IMR-90 (cell line): Measurements from ENCODE around the gene MVP. TPM values are rescaled to one million over a fixed set of nuclear protein-coding genes. Genes with fewer than 3 reads are reported as not detected.

ENCODE experiments used
- ATAC-seq: fragments of 200-7000 bp; cut with Tn5 transposase; 2 replicates; pipeline ENCODE4 v1.9.1; 2020; ENCODE audit warnings: low read depth, mild to moderate bottlenecking, moderate library complexity
- BruUV-seq: library from RNA; stranded (reverse); fragments of 400-500 nt; replicated peaks from 2 replicates; lab custom pipeline; 2021; lab: Mats Ljungman, UMichigan
- CTCF ChIA-PET: fragments of 300-600 bp; formaldehyde crosslinking; extraction: SDS; loops from one replicate; lab custom pipeline; 2021; ENCODE audit warnings: antibody characterized with exemption; lab: Yijun Ruan, JAX
- POLR2A ChIA-PET: fragments of 300-600 bp; sonication (Branson Sonifier 250); formaldehyde crosslinking; loops from one replicate; lab custom pipeline; 2022; ENCODE audit warnings: antibody characterized with exemption; ENCODE audit not compliant: unreplicated experiment; lab: Charles Lee
- DNase-seq: peaks from one replicate; pipeline ENCODE4 v3.0.0; 2013
- H2AFZ ChIP-seq: replicated peaks from 2 replicates; pipeline ENCODE3; 2013; ENCODE audit warnings: low read length, mild to moderate bottlenecking; ENCODE audit not compliant: poor library complexity
- H2AK5ac ChIP-seq: 2 replicates; pipeline ENCODE4 v1.6.1; 2013; ENCODE audit warnings: low read depth, low read length, inconsistent platforms
- H2AK9ac ChIP-seq: replicated peaks from 2 replicates; pipeline ENCODE3; 2013; ENCODE audit warnings: mild to moderate bottlenecking, low read depth, low read length, moderate library complexity; ENCODE audit not compliant: poor library complexity
- H2BK120ac ChIP-seq: 2 replicates; pipeline ENCODE4 v1.6.1; 2013; ENCODE audit warnings: low read depth, low read length, inconsistent platforms
- H2BK15ac ChIP-seq: 3 replicates; pipeline ENCODE4 v1.6.1; 2013; ENCODE audit warnings: low read depth, low read length, inconsistent platforms
- H2BK20ac ChIP-seq: 2 replicates; pipeline ENCODE4 v1.6.1; 2013; ENCODE audit warnings: low read depth, mild to moderate bottlenecking, inconsistent platforms, low read length, moderate library complexity
- H2BK5ac ChIP-seq: 2 replicates; pipeline ENCODE4 v1.6.1; 2013; ENCODE audit warnings: mild to moderate bottlenecking, low read depth, low read length, inconsistent platforms; ENCODE audit not compliant: poor library complexity, severe bottlenecking
- H3K14ac ChIP-seq: replicated peaks from 2 replicates; pipeline ENCODE4 v1.6.1; 2013; ENCODE audit warnings: low read depth, low read length, inconsistent platforms
- H3K18ac ChIP-seq: 2 replicates; pipeline ENCODE4 v1.6.1; 2013; ENCODE audit warnings: low read depth, low read length, control low read depth
- H3K23ac ChIP-seq: 2 replicates; pipeline ENCODE4 v1.6.1; 2013; ENCODE audit warnings: low read depth, low read length, inconsistent platforms
- H3K27ac ChIP-seq: 2 replicates; pipeline ENCODE4 v1.5.1; 2013; ENCODE audit warnings: mild to moderate bottlenecking, control low read depth, low read length; ENCODE audit not compliant: insufficient read depth
- H3K27me3 ChIP-seq: 2 replicates; pipeline ENCODE4 v1.6.1; 2013; ENCODE audit warnings: low read length; ENCODE audit not compliant: control insufficient read depth, insufficient read depth
- H3K36me3 ChIP-seq: 2 replicates; pipeline ENCODE4 v1.6.1; 2013; ENCODE audit warnings: low read length, mixed read lengths; ENCODE audit not compliant: control insufficient read depth, insufficient read depth
- H3K4ac ChIP-seq: 2 replicates; pipeline ENCODE4 v1.6.1; 2013; ENCODE audit warnings: low read depth, low read length, inconsistent platforms
- H3K4me1 ChIP-seq: 2 replicates; pipeline ENCODE4 v1.6.1; 2013; ENCODE audit warnings: low read length, mixed read lengths; ENCODE audit not compliant: control insufficient read depth, insufficient read depth
- H3K4me2 ChIP-seq: 2 replicates; pipeline ENCODE4 v1.6.1; 2013; ENCODE audit warnings: low read depth, mild to moderate bottlenecking, control low read depth, low read length, moderate library complexity
- H3K4me3 ChIP-seq: 2 replicates; pipeline ENCODE4 v1.5.1; 2013; ENCODE audit warnings: low read depth, mild to moderate bottlenecking, control low read depth, low read length, moderate library complexity; ENCODE audit not compliant: insufficient read depth
- H3K56ac ChIP-seq: 2 replicates; pipeline ENCODE4 v1.6.1; 2013; ENCODE audit warnings: low read length, inconsistent platforms; ENCODE audit not compliant: insufficient read depth; ENCODE audit errors: extremely low read depth
- H3K79me1 ChIP-seq, 2 experiments: 2 replicates each; pipeline ENCODE4 v1.6.1; 2013; ENCODE audit warnings: low read length in 2 of 2, inconsistent platforms in 1 of 2, low read depth in 1 of 2
- H3K9ac ChIP-seq: 2 replicates; pipeline ENCODE4 v1.6.1; 2013; ENCODE audit warnings: low read depth, low read length, control low read depth
- H3K9me1 ChIP-seq: 2 replicates; pipeline ENCODE4 v1.6.1; 2013; ENCODE audit warnings: low read length, inconsistent platforms; ENCODE audit not compliant: insufficient read depth
- H3K9me3 ChIP-seq: 2 replicates; pipeline ENCODE4 v1.6.1; 2013; ENCODE audit warnings: low read length; ENCODE audit not compliant: control insufficient read depth, insufficient read depth
- H4K20me1 ChIP-seq: 2 replicates; pipeline ENCODE4 v1.6.1; 2013; ENCODE audit warnings: low read length, inconsistent platforms; ENCODE audit not compliant: insufficient read depth
- H4K5ac ChIP-seq: 2 replicates; pipeline ENCODE4 v1.6.1; 2013; ENCODE audit warnings: mild to moderate bottlenecking, low read depth, low read length, control low read depth
- H4K8ac ChIP-seq, 2 experiments: 2 replicates each; pipeline ENCODE4 v1.6.1; 2013; ENCODE audit warnings: low read depth in 2 of 2, low read length in 2 of 2, control low read depth in 1 of 2, inconsistent platforms in 1 of 2
- H4K91ac ChIP-seq: 2 replicates; pipeline ENCODE4 v1.6.1; 2013; ENCODE audit warnings: low read depth, low read length, inconsistent platforms; ENCODE audit not compliant: insufficient read depth
- CEBPB ChIP-seq: IDR thresholded peaks from 2 replicates; pipeline ENCODE4 v1.6.1; 2012; ENCODE audit warnings: low read depth, low read length, improper control_type of control experiment
- CHD1 ChIP-seq: IDR thresholded peaks from 2 replicates; pipeline ENCODE4 v1.6.1; 2012; ENCODE audit warnings: low read depth, low read length, improper control_type of control experiment
- ELK1 ChIP-seq: fragments of 150-350 bp; IDR thresholded peaks from 2 replicates; pipeline ENCODE4 v1.6.1; 2016; ENCODE audit warnings: low read depth, mild to moderate bottlenecking, low read length, moderate library complexity, borderline replicate concordance
- RCOR1 ChIP-seq: IDR thresholded peaks from 2 replicates; pipeline ENCODE4 v1.6.1; 2012; ENCODE audit warnings: mild to moderate bottlenecking, low read length, improper control_type of control experiment; ENCODE audit not compliant: insufficient replicate concordance
- SMC3 ChIP-seq: fragments of 150-350 bp; IDR thresholded peaks from 2 replicates; pipeline ENCODE4 v1.6.1; 2016; ENCODE audit warnings: low read depth, mild to moderate bottlenecking, antibody characterized with exemption, low read length, moderate library complexity
- USF2 ChIP-seq: fragments of 150-350 bp; IDR thresholded peaks from 2 replicates; pipeline ENCODE4 v1.6.1; 2017; ENCODE audit warnings: mild to moderate bottlenecking, antibody characterized with exemption, low read length, low read depth
- WGBS, 2 experiments: methylation state at CpG; one replicate each; pipeline versions ENCODE4 v1.1.5 to v1.1.7; 2013; ENCODE audit warnings: missing lambda C conversion rate in 2 of 2; ENCODE audit not compliant: insufficient read length in 1 of 2; ENCODE audit errors: extremely low coverage in 2 of 2; 5-methylcytosine and 5-hydroxymethylcytosine counted together
- dilution Hi-C: fragments of 300-500 bp; cut with HindIII; formaldehyde crosslinking; loops from one replicate; pipeline ENCODE4 v1.14.3; 2018; ENCODE audit warnings: low sequenced_read_pairs; ENCODE audit not compliant: unreplicated experiment
- in situ Hi-C: fragments of 300-500 bp; cut with MboI; formaldehyde crosslinking; loops from 3 replicates; pipeline ENCODE4 v1.14.3; 2019; ENCODE audit warnings: low sequenced_read_pairs, inconsistent platforms, mixed read lengths
- intact Hi-C: fragments of 100-400 bp; cut with micrococcal nuclease; formaldehyde crosslinking; loops from 2 replicates; pipeline ENCODE4 v1.10.0; 2022
- polyA plus RNA-seq, 3 experiments: library from polyadenylated mRNA; depleted of rRNA; stranded (reverse); fragments of >200 nt; gene quantifications; 2 replicates each; pipeline ENCODE4 v1.2.3, GENCODE V29; 2012; ENCODE audit warnings: low replicate concordance in 1 of 3
- total RNA-seq: library from RNA; depleted of rRNA; stranded (reverse); fragments of >200 nt; gene quantifications from 2 replicates; pipeline ENCODE4 v1.2.3, GENCODE V29; 2012

MVP gene
- total and polyA plus RNA-seq, 2 of the 4 experiments (the other 2 are of a cell fraction), result 204 to 319 TPM

- DNase-seq (no peak), ATAC-seq (no peak)
- Histone ChIP-seq H3K27ac (no peak overlapping the region), H3K4me1 (no peaks in the 10 kb centered on the region; the same call in none of the 2 replicates), H3K9ac (no peak overlapping the region), H3K36me3 (peaks cover 76% of the 10 kb centered on the region), H2BK5ac (no peak overlapping the region), H3K79me1 (peaks cover 9 to 46% of the 10 kb centered on the region in 2 experiments; a peak in 2 of 4 replicates), H3K14ac (no peak overlapping the region), H2AFZ (no peak overlapping the region), H4K8ac (no peak overlapping the region), H3K18ac (no peak overlapping the region), H2AK5ac (no peak overlapping the region), H3K4me3 (no peak overlapping the region), H3K23ac (no peak overlapping the region), H4K91ac (no peak overlapping the region), H2AK9ac (no peak overlapping the region), H3K27me3 (no peaks in the 10 kb centered on the region), H3K9me1 (no peaks in the 10 kb centered on the region; the same call in 1 of the 2 replicates), H2BK15ac (no peak overlapping the region), H4K5ac (no peak overlapping the region), H2BK120ac (no peak overlapping the region), H3K4me2 (no peak overlapping the region), H3K4ac (no peak overlapping the region), H2BK20ac (no peak overlapping the region), H3K56ac (no peak overlapping the region), H3K9me3 (no peaks in the 10 kb centered on the region), H4K20me1 (no peaks in the 10 kb centered on the region; the same call in 1 of the 2 replicates)
- no TSS peak for BruUV-seq
- dilution Hi-C loops (no loop called here), intact Hi-C loops (no loop called here), in situ Hi-C loops (no loop called here)
- ChIA-PET CTCF (no interaction called here), POLR2A (no interaction called here)
- WGBS, 2 experiments, result 50% methylated on average over 2 of the region's 10 CpGs; no CpG with 5 or more reads in 1 of the 2 experiments
- TF ChIP-seq ELK1 (no peak), SMC3 (no peak), CHD1 (no peak), CEBPB (no peak), RCOR1 (no peak), USF2 (no peak)
These were observed 20.0 kb downstream of the MVP start for GRCh38 chr16:29840240-29840639.
